H7 (cell line): ENCODE data around the gene PLGLB1. TPM values are rescaled to one million over a fixed set of nuclear protein-coding genes. Genes with fewer than 3 reads are reported as not detected.
"Not testable (repeated sequence)": the region's sequence is repeated elsewhere in the genome, so short reads cannot be mapped to it uniquely, and the experiment has no call there.

Source experiments
- DNase-seq: peaks from one replicate; pipeline ENCODE4 v3.0.0; 2012
- H3K27me3 ChIP-seq: 2 replicates; pipeline ENCODE4 v1.6.0; 2011; ENCODE audit warnings: mild to moderate bottlenecking, low read length; ENCODE audit not compliant: control insufficient read depth, insufficient read depth
- H3K36me3 ChIP-seq: replicated peaks from 2 replicates; pipeline ENCODE4 v1.5.1; 2011; ENCODE audit warnings: low read length; ENCODE audit not compliant: control insufficient read depth, insufficient read depth
- H3K4me3 ChIP-seq: 2 replicates; pipeline ENCODE4 v1.5.1; 2011; ENCODE audit warnings: low read depth, mild to moderate bottlenecking, control low read depth, low read length, moderate library complexity; ENCODE audit not compliant: insufficient read depth
- total RNA-seq: library from RNA; depleted of rRNA; stranded (reverse); fragments of >200 nt; shearing (Covaris generic); gene quantifications from 2 replicates; pipeline ENCODE4 v1.2.3, GENCODE V29; 2014; rRNA removed

Gene PLGLB1
- total RNA-seq, 1 experiment from 2014 or later: not detected

- not testable (repeated sequence) for H3K36me3 ChIP-seq, H3K27me3 ChIP-seq, H3K4me3 ChIP-seq, DNase-seq
Measured at GRCh38 chr2:87014489-87015169, 7.0 kb downstream of the PLGLB1 start.

DNA sequence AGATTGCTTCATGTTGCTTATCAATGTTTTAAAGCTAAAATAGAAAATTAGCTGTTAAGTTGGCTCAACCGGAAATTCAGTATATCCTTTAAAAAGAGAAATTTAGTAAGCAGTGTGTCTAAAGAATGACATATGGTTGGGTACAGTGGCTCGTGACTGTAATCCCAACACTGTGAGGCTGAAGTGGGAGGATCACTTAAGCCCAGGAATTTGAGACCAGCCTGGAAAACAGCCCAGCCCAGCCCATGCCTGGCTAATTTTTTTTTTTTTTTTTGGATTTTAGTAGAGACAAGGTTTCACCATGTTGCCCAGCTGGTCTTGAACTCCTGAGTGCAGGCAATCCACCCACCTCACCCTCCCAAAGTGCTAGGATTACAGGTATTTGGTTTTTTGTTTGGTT, 17.2 kb downstream of the PLGLB1 start:
- H3K36me3 ChIP-seq, DNase-seq, H3K4me3 ChIP-seq, H3K27me3 ChIP-seq: not testable (repeated sequence)

Other genes with a start within 250 kb of the PLGLB1 start
- gene CD8A, start 230.9 kb downstream of the PLGLB1 start, total RNA-seq: not detected in 2 replicates
- gene CD8B, start 160.0 kb downstream of the PLGLB1 start, total RNA-seq: 0.37 and 0.66 TPM in 2 replicates
- gene RGPD1, start 79.7 kb downstream of the PLGLB1 start, total RNA-seq: 0.76 and 5.5 TPM in 2 replicates